ENCODE data around the gene KIF6. TPM values are rescaled to one million over a fixed set of nuclear protein-coding genes. Genes with fewer than 3 reads are reported as not detected.

Gene KIF6
- total and polyA plus RNA-seq, 2 of the 8 experiments (the other 6 are each of a cell fraction or from before 2014, with no cell fraction given): 0.53 to 0.65 TPM

DNA sequence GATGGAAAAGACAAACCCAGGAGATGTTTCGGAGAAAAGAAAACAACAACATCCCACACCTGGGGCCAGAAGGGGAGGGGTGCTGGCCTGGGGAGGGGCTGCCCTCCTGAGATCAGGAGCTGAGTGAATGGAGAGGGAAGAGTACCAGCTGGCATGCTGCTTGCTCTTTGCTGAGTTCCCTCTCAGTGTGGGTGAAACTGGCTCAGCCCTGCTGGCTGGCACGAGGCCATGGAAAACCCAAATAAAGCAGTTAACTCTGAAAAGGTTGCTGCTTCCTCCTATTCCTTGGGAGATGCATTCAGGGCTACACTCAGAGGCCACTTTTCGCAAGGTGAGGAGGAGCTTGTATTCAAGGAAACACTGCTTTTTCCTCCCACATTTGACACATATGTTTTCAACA lies 394.7 kb downstream of the KIF6 start:
- Histone ChIP-seq H3K18ac (ENCODE audit: extremely low read depth, low read length) (no peak overlapping the region), H2BK20ac (ENCODE audit: low read length) (no peak overlapping the region), H4K5ac (ENCODE audit: insufficient read length, low read depth, low read length) (no peak overlapping the region), H3K4me2 (ENCODE audit: insufficient read depth in 1 of 2, low read depth in 2 of 2, low read length in 2 of 2) (no peak overlapping the region), H3K23me2 (ENCODE audit: low read depth, low read length) (no peaks in the 10 kb centered on the region), H3K9me3 (ENCODE audit: insufficient read depth in 2 of 2, low read depth in 1 of 2, low read length in 1 of 2) (no peaks in the 10 kb centered on the region), H3K14ac (ENCODE audit: insufficient read length) (no peak overlapping the region), H2AFZ (ENCODE audit: low read length) (no peak overlapping the region), H3K4ac (replicated peaks; ENCODE audit: insufficient read length, low read depth, low read length) (no peak overlapping the region), H3K27me3 (replicated peaks in 1 of 4; ENCODE audit: control insufficient read depth in 3 of 4, extremely low read depth in 1 of 4, insufficient read depth in 3 of 4, low read length in 3 of 4) (no peaks in the 10 kb centered on the region), H3K23ac (ENCODE audit: insufficient read length) (no peak overlapping the region), H3K9ac (replicated peaks in 1 of 4; ENCODE audit: extremely low read depth in 1 of 4, low read depth in 3 of 4, low read length in 3 of 4) (no peak overlapping the region), H3K56ac (replicated peaks; ENCODE audit: insufficient read length, low read depth, low read length) (no peak overlapping the region), H3K4me1 (replicated peaks in 1 of 4; ENCODE audit: control insufficient read depth in 3 of 4, insufficient read depth in 4 of 4, low read length in 3 of 4) (no peaks in the 10 kb centered on the region), H3K36me3 (ENCODE audit: control insufficient read depth in 2 of 4, insufficient read depth in 4 of 4, low read length in 3 of 4) (no peaks in the 10 kb centered on the region), H3K4me3 (ENCODE audit: extremely low read depth in 1 of 4, insufficient read depth in 2 of 4, low read depth in 3 of 4, low read length in 4 of 4) (no peak overlapping the region), H2BK12ac (ENCODE audit: low read depth, low read length) (no peak overlapping the region), H4K91ac (replicated peaks; ENCODE audit: insufficient read length, low read length) (no peak overlapping the region), H3K27ac (ENCODE audit: low read depth, low read length) (no peak overlapping the region), H2BK15ac (ENCODE audit: low read length) (no peak overlapping the region), H3K79me2 (ENCODE audit: control insufficient read depth in 1 of 2, insufficient read depth in 2 of 2, low read length in 2 of 2) (no peaks in the 10 kb centered on the region; a peak in 1 of 4 replicates), H2AK5ac (ENCODE audit: low read depth, low read length) (no peak overlapping the region), H2BK5ac (ENCODE audit: low read depth, low read length) (no peak overlapping the region), H4K20me1 (replicated peaks in 1 of 2; ENCODE audit: control insufficient read depth in 1 of 2, insufficient read depth in 2 of 2, low read length in 2 of 2) (no peaks in the 10 kb centered on the region), H3K79me1 (ENCODE audit: low read depth, low read length) (no peaks in the 10 kb centered on the region), H4K8ac (ENCODE audit: extremely low read depth, insufficient read depth, low read length) (no peak overlapping the region), H2BK120ac (replicated peaks; ENCODE audit: low read depth, low read length) (no peak overlapping the region)
- TF ChIP-seq EZH2 (IDR thresholded peaks at IDR 0.05; ENCODE audit: low read depth, low read length, severe bottlenecking) (no peak), CHD2 (IDR thresholded peaks at IDR 0.05; ENCODE audit: low read length) (no peak), CBX5 (IDR thresholded peaks at IDR 0.05; ENCODE audit: low read depth, low read length) (no peak), BRCA1 (IDR thresholded peaks at IDR 0.05; ENCODE audit: low read depth, low read length) (no peak), TAF1 (IDR thresholded peaks at IDR 0.05; ENCODE audit: low read depth, low read length) (no peak), RFX5 (IDR thresholded peaks at IDR 0.05; ENCODE audit: borderline replicate concordance, low read depth, low read length) (no peak), BACH1 (IDR thresholded peaks at IDR 0.05; ENCODE audit: low read length) (no peak), MAFK (IDR thresholded peaks at IDR 0.05; ENCODE audit: low read depth, low read length) (no peak), SUZ12 (IDR thresholded peaks at IDR 0.05; ENCODE audit: low read length) (no peak)
- TF ChIP-seq, protein P1, sequence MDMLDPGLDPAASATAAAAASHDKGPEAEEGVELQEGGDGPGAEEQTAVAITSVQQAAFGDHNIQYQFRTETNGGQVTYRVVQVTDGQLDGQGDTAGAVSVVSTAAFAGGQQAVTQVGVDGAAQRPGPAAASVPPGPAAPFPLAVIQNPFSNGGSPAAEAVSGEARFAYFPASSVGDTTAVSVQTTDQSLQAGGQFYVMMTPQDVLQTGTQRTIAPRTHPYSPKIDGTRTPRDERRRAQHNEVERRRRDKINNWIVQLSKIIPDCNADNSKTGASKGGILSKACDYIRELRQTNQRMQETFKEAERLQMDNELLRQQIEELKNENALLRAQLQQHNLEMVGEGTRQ (IDR thresholded peaks at IDR 0.05; ENCODE audit: low read length): no peak
- TF ChIP-seq, protein P2, sequence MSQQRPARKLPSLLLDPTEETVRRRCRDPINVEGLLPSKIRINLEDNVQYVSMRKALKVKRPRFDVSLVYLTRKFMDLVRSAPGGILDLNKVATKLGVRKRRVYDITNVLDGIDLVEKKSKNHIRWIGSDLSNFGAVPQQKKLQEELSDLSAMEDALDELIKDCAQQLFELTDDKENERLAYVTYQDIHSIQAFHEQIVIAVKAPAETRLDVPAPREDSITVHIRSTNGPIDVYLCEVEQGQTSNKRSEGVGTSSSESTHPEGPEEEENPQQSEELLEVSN (IDR thresholded peaks at IDR 0.05): no peak
- CTCF ChIA-PET (ENCODE audit: partially characterized antibody): interaction anchor here (0.6 to 3.0 kb wide), 6 partner anchors 10 to 170 kb away, joined by 3 to 10 read pairs (median 4); no protein-coding TSS in a partner anchor
- WGBS, 2 experiments (ENCODE audit: extremely low coverage in 1 of 2, insufficient coverage in 1 of 2, insufficient read length in 1 of 2, insufficient replicate concordance in 2 of 2, low coverage in 1 of 2, low lambda C conversion rate in 2 of 2, missing lambda C conversion rate in 1 of 2): 89% methylated on average over 3 of the region's 3 CpGs; no CpG with 5 or more reads in 1 of the 2 experiments
- no peak for DNase-seq (ENCODE audit: low read depth in 1 of 2, low spot score in 2 of 2)
- no peak for FAIRE-seq
- POLR2A ChIA-PET (ENCODE audit: partially characterized antibody): no interaction called here

Data from H1 (cell line).